ENCODE data around the gene MAP2K4.

DNA sequence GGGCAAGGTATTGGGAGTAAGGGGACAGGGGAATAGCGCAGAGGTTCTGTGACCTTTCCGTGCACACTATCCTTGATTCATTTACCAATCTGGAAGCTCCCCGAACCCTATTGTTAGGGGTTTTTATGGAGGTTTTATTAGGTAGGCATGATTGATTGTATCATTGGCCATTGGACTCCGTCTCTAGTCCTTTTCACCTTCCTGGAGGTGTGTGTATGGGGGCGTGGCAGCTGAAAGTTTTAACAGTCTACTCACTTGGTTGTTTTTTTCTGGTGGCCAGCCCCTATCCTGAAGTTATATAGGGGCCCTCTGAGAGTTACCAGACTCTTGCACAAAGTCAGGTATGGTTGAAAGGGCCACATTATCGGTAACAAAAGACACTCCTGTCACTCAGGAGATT, 23.0 kb downstream of the MAP2K4 start:
- TF ChIP-seq, protein P1, sequence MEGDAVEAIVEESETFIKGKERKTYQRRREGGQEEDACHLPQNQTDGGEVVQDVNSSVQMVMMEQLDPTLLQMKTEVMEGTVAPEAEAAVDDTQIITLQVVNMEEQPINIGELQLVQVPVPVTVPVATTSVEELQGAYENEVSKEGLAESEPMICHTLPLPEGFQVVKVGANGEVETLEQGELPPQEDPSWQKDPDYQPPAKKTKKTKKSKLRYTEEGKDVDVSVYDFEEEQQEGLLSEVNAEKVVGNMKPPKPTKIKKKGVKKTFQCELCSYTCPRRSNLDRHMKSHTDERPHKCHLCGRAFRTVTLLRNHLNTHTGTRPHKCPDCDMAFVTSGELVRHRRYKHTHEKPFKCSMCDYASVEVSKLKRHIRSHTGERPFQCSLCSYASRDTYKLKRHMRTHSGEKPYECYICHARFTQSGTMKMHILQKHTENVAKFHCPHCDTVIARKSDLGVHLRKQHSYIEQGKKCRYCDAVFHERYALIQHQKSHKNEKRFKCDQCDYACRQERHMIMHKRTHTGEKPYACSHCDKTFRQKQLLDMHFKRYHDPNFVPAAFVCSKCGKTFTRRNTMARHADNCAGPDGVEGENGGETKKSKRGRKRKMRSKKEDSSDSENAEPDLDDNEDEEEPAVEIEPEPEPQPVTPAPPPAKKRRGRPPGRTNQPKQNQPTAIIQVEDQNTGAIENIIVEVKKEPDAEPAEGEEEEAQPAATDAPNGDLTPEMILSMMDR (conservative IDR thresholded peaks at IDR 0.05; ENCODE audit: low read length) = no peak
- TF ChIP-seq EZH2phosphoT487 (IDR thresholded peaks at IDR 0.05; ENCODE audit: borderline replicate concordance, low read depth, low read length) = no peak
